Cerebellar nuclear complex (tissue), 1 donor: ENCODE data around the gene MARK4.
A peak's percentile ranks its signal among the peaks of the same experiment; 100 is the strongest.

Source experiments
- DNase-seq, 2 experiments: peaks; one replicate each; lab custom pipeline; 2025; lab: John Stamatoyannopoulos, UW

The MARK4 gene

DNA sequence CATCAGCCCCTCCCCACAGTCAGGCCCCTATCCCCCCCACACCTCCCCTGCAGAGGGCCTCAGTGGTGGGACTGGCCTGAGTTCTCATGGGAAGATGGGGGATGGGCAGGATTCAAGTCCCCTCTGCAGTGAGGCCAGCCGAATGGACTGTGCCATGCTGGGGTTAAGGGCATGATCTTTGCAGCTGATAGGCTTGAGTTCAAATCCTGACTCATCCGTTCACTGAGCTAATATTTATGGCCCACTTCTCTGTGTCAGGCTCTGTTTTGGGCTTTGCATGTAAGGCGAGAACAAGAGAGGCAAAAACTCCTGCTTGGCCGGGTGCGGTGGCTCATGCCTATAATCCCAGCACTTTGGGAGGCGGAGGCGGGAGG is 20.7 kb downstream of the MARK4 start:
- no peak for DNase-seq

DNA sequence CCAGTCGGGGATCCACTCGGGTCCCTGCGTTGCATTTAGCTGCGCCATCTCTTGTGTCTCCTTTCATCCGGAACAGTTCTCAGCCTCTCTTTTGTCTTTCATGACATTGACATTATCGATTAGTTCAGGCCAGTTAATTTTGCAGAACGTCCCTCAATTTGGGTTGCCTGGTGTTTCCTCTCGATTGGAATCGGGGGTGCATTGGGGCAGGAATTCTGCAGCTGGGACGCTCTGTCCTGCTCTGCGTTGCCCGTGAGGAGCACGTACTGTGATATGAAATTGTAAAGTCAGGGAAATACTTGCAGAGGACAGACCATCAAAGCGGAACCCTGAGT is 22.4 kb downstream of the MARK4 start:
- DNase-seq: no peak

- DNase-seq: no peak
These were observed 24.4 kb downstream of the MARK4 start for GRCh38 chr19:45275370-45275971.

GRCh38 chr19:45276284-45276687 is 25.2 kb downstream of the MARK4 start:
- DNase-seq: no peak

- DNase-seq: no peak
These were observed 27.0 kb downstream of the MARK4 start for GRCh38 chr19:45278087-45278486.

- DNase-seq: no peak
These were observed 28.6 kb downstream of the MARK4 start for GRCh38 chr19:45279587-45280192.

DNA sequence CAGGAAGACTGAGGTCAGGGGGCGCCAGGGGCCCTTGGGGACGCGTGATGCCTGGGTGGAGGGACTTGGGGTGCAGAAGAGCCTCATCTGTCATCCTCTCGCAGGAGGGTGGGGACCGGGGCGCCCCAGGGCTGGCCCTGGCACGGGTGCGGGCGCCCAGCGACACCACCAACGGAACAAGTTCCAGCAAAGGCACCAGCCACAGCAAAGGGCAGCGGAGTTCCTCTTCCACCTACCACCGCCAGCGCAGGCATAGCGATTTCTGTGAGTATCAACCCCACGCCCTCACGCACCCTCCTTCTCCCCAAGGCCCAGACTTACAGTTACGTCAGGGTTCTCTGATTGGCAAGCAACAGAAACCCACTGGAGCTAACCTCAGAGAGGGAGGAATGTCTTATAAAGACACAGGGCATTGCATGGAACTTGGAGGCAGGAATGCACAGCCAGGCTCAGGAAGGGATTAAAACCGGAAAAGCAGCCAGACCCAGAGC is 29.4 kb downstream of the MARK4 start:
- no peak for DNase-seq

GRCh38 chr19:45283443-45284033 is 32.5 kb downstream of the MARK4 start:
- DNase-seq: no peak

GRCh38 chr19:45290381-45290931 is 39.4 kb downstream of the MARK4 start:
- DNase-seq: no peak

DNA sequence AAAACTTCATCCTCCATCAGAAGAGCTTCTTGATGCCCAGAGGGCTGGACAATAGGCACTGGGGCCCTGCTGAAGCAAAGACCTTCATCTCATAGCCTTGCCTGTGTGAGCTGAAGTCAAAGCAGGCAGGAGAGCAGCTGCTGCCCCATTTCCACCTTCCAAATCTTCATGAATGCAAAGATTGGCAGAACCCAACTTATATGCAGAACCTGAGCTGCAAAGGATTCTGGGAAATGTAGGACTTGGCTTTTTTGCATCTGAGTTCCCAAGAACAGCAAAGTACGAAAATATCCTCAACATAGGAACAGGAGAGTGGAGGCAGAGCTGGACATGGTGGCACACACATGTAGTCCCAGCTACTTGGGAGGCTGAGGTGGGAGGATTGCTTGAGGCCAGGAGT is 40.8 kb downstream of the MARK4 start:
- DNase-seq: no peak

DNA sequence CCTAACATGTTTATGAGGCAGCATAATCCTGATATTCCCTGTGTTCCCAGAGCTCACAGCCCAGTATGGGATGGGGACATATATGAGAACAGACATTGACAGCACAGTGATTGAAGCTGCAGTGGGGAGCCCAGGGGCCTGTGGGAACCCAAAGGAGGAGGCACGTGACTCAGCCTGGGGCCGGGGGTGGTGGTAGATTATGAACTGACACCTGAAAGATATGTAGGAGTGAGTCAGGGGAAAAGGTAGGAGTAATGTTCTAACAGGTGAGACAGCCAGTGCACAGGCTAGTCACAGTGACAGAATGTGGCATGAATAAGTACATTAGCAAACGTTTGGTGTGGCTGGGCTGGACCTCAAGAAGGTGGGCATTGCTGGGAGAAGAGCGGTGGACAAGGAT is 42.6 kb downstream of the MARK4 start:
- DNase-seq: no peak

- DNase-seq: peak in 1 of 2 experiments; percentile 2
These were observed 43.4 kb downstream of the MARK4 start for GRCh38 chr19:45294291-45295029.

GRCh38 chr19:45295873-45296272 is 44.8 kb downstream of the MARK4 start:
- DNase-seq: no peak

GRCh38 chr19:45296355-45296754 is 45.3 kb downstream of the MARK4 start:
- no peak for DNase-seq

- no peak for DNase-seq
These were observed 46.6 kb downstream of the MARK4 start for GRCh38 chr19:45297674-45298073.

DNA sequence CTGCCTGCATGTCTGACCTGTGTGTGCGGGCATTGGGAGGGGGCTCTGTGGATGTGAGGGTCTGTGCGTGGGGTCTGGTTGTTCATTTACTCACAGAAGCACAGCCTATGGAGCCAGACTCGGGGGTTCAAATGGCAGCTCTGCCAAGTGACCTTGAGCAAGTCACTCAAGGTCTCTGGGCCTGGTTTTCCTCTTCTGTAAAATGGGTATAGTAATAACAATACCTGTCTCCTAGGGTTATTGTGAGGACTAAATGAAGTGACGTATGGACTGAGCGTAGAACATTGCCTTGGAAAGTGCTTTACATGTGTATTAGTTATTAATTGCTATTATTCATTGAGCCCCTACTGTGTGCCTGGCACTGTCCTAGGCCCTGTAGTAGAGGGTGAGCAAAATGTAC is 47.2 kb downstream of the MARK4 start:
- DNase-seq: no peak

GRCh38 chr19:45299719-45300118 is 48.6 kb downstream of the MARK4 start:
- DNase-seq: no peak

GRCh38 chr19:45302416-45302815 is 51.3 kb downstream of the MARK4 start:
- no peak for DNase-seq

DNA sequence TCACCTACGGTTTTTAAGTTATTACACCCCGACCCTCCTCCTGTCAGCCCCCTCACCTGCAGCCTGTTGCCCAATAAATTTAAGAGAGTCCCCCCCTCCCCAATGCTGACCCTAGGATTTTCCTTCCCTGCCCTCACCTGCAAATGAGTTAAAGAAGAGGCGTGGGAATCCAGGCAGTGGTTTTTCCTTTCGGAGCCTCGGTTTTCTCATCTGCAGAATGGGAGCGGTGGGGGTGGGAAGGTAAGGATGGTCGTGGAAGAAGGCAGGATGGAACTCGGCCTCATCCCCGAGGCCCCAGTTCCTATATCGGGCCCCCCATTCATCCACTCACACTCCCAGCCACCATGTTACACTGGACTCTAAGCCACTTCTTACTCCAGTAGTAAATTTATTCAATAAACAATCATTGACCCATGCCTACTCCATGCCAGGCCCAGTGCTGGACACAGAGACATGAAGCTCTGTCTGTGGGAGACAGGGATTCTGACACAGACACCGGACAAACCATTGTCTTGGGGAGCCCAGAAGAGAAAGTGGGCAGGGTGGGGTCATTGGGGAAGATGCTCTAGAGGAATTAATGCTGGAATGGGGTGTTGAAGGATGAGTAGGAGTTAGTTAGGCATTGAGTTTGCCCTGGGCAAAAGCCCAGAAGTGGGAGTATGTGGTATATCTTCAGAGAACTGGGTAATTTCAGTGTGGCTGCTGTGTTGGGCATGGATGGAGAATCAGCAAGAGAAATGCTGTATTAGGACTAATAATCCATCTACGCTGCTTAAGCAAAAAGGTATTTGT is 52.4 kb downstream of the MARK4 start:
- DNase-seq: no peak

GRCh38 chr19:45304141-45304926 is 53.3 kb downstream of the MARK4 start:
- DNase-seq: no peak

DNA sequence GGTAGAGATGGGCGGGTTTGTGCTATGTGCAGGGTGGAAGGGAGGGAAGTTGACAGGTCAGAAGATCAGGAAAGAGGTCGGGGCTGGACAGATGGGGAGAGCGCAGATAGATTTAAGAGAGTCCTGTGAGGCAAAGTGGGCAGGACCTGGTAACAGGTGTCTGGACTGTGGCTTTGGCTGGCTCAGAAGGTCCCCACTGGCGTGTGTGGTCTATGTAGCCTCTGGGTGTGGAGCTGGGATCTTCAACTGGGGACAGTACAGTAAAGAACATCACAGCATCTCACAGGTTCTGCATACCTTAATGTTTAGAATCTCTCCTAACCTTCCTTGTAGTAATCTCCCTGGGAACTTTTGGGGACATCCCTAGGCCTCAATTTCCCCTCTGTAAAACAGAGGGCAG is 53.9 kb downstream of the MARK4 start:
- DNase-seq: no peak
